CD4-positive, alpha-beta T cell treated with Interleukin-4 for 4 hours (primary cell): ENCODE measurements around the gene DNAJC18.
"Not testable (repeated sequence)": the region's sequence is repeated elsewhere in the genome, so short reads cannot be mapped to it uniquely, and the experiment has no call there.

Experiments used
- DNase-seq: peaks from one replicate; pipeline ENCODE4 v3.0.0-alpha.2; 2020

Gene DNAJC18

DNA sequence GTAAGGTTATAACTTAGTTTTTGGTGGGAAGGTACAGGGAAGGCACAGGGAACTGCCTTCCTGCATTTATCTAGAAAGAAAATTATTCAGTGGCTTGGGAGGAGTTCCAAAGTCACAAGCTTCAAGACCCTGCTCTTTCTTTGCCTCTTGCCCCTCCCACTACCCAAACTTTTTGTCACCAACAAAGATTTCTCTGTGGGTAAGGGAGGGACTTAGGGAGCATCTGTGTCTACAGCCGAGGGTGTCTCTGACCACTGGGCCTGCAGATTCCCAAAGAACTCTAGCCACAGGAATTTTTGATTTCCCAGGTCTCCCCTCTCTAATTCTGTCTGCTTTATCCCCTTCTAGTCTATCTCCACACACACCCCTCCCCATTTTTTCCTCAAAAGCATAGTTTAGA is 21.1 kb upstream of the DNAJC18 start:
- DNase-seq, result no peak

DNA sequence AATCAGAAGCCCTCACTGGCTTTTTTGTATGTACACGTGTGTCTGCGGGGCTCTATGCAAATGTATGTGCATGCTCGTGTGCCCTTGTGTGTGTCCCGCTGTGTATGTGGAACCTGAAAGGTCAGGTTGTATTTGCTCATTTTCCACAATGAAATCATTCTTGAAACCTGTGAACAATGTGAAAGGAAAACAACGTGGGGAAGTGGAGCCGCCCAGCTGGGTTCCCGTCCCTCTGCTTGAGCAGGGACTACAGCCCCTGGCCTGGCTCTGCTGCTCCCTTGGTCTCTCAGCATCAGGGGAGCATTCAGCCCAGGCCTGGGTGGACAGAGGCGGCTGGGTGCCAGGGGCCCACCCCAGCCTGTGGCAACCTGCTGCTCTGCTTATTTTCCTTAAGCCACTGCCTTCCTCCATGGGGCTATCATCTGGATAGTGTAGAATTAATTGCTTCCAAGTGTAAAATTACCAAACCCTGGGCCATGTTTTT is 20.2 kb upstream of the DNAJC18 start:
- DNase-seq, result no peak

DNA sequence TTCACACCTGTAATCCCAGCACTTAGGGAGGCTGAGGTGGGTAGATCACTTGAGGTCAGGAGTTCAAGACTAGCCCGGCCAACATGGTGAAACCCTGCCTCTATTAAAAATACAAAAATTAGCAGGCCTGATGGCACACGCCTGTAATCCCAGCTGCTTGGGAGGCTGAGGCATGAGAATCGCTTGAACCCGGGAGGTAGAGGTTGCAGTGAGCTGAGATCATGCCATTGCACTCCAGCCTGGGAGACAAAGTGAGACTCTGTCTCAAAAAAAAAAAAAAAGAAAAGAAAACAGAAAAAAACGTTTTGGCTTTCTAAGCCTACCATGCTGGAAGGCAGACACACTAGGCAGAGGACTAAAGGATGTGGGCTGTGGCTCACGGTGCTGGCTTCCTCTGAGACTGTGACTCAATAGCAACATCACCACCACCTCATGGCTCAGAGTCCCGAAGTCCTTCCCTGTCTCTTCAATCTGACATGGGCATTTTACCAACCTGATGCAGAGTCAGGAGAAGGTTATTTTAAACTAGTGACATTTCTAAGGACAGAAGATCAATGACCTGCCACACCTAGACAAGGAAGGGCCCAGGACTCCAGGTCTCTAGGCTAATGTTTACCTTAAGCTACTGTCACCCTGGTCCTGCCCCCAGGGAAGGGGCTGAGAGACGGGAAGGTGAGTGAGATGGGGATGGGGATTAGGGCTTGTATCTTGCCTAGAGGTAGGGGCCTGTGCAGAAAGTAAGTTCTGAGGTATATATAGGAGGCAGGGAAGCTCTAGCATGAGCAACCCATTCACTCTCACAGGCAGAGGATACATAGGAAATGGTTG is 19.5 kb upstream of the DNAJC18 start:
- DNase-seq, result peak; percentile 91

DNA sequence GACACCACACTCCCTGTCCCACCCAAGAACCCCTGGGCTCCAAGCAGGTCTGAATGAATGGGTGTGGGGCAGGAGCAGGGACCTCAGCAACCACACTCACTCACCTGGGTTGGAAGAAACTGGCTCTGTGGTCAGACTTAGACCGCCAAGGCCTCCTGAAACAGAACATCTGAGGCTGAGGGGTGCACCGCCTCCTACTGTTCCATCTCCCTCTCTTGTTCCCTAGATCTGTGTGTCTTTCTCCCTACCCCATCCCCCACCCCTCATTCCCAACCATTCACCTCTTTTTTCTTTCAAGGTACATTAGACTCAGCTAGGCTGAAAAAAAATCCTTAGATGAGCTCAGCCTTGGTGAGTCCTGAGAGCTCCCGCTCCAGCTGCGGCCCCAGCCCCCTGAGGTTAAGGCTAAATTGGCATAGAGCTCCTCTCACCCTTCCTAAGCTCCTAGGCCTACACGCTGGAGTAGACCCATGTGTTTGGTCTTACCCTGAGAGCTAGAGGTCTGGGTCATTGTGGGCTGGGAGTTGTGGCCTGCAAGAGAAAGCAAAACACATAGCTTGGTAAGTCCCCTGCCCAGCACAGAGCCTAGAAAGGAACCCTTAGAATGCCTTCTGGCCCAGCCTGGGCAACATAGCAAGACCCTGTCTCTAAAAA is 18.5 kb upstream of the DNAJC18 start:
- DNase-seq, result no peak

DNA sequence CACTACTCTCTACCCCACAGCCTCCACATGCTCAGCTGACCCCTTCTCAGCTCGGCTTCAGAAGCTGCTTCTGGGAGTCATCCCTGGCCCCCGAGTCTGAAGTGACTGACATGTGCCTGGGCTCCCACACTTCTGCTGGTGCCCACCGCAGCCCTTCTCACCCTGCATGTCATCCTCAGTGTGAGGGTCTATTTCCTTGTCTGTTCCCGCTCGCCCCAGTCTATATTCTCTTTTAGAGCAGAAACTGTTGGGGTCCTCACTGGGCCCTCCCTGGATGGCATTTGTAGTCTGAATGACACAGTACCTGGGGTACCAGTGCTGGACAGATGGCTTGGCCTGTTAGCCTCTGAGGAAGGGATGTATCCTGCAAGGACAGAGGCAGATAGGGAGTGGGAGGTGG is 17.9 kb upstream of the DNAJC18 start:
- DNase-seq, result no peak

DNA sequence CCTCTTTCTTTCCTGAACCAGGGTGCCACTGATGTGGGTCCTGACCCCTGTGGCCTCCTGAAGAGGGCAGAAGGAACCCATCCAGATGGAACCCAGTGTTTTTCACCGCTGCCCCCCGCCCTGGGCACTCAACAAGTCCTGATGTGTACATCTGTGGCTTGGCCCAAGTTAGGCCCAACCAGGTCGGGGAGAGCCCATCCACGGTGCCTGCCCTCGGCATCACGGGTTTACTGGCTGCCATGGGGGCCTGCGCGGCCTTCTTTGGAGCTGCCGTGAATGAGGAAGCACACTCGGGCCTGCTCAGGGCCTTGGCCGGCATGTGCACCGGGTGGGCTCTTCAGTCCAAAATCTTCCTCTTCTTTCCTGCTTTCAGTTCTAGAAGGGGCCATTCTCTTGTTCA is 17.5 kb upstream of the DNAJC18 start:
- DNase-seq, result no peak

DNA sequence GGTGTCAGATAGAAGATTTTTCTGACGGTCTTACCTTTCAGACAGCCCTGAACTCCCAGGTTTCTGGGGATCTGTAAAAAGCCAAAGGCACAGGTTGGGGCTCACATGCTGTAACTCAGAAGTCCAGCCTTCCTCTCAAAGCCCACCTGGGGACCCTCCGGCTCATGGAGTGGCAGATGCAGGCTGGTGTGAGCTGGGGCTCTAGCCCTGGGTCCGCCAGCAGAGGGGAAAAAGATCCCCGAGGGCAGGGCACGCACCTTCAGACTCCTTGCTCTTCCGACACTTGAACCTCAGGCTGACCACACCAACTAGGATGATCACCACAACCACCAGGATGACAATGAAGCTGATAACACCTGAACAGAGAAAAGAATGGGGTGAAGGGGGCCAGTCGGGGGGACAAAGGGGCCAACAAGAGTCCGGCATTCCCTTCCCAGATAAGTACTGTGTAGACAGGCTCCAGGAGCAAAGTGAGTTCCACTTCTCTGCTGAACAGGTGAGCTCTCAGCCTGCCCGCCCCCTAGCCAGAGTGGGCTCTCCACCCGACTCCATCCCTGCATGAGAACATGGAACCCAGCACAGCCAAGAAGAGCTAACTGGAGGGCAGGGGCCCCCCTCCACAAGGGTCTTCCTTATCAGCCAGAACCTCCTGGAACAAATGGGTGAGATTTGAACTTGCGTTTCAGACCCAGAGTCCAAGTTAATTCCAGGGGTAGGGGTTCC is 15.4 kb upstream of the DNAJC18 start:
- DNase-seq, result no peak

DNA sequence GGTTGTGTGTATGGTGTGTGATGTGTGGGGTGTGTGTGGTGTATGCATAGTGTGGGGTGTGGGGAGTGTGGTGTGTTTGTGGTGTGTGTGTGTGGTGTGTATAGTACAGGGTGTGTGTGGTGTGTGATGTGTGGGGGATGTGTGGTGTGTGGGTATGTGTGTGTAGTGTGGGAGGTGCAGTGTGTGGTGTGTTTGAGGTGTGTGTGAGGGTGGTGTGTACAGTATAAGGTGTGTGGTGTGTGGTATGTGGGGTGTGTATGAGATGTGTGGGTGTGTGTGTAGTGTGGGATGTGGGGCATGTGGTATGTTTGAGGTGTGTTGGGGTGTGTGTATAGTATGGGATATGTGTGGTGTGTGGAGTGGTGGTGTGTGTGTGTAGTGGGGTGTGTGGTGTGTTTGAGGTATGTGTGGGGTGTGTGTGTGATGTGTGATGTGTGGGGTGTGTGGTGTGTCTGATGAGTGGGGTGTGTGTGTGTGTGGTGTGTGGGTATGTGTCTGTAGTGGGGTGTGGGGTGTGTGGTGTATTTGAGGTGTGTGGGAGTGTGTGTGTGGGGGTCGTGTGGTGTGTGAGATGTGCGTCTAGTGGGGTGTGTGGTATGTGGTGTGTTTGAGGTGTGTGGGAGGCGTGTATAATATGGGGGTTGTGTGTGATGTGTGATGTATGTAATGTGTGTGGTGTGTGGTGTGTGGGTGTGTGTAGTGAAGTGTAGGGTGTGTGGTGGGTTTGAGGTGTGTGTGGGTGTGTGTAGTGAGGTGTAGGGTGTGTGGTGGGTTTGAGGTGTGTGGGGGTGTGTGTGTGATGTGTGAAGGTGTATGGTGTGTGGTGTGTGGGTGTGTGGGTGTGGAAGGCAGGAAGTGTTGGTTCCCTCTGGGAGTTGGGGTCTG is 14.6 kb upstream of the DNAJC18 start:
- DNase-seq, result peak; percentile 59

DNA sequence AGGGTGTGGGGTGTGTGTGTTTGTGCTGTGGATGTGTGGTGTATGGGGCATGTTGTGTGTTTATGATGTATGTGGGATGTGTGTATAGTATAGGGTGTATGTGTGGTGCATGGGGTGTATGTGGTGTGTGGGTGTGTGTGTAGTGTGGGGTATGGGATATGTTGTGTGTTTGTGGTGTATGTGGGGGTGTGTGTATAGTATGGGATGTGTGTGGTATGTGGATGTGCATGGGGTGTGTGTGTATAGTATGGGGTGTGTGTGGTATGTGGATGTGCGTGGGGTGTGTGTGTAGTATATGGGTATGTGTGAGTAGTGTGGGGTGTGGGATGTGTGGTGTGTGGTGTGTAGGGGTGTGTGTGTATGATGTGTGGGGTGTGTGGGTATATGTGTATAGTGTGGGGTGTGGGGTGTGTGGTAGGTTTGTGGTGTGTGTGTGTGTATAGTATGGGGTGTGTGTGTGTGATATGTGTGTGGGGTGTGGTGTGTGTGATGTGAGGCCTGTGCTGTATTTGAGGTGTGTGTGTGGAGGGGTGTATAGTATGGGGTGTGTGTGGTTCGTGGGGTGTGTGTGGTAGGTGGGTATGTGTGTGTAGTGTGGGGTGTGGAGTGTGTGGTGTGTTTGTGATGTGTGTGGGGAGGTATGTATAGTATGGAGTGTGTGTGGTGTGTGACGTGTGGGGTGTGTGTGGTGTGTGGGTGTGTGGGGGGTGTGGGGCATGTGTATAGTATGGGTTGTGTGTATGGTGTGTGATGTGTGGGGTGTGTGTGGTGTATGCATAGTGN is 12.7 kb upstream of the DNAJC18 start:
- no peak for DNase-seq

DNA sequence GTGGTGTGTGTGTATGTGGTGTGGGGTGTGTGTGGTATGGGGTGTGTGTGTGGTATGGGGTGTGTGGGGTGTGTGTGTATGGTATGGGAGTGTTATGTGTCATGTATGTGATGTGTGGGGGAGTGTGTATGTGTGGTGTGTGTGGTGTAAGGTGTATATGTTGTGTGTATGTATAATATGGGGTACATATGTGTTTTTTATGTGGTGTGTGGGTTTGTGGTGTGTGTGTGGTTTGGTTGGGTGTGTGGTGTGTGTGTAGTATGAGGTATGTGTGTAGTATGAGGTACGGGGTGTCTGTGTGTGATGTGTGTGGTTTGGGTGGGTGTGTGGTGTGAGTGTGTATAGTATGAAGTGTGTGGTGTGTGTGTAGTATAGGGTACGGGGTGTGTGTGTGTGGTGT is 11.9 kb upstream of the DNAJC18 start:
- DNase-seq, result no peak

DNA sequence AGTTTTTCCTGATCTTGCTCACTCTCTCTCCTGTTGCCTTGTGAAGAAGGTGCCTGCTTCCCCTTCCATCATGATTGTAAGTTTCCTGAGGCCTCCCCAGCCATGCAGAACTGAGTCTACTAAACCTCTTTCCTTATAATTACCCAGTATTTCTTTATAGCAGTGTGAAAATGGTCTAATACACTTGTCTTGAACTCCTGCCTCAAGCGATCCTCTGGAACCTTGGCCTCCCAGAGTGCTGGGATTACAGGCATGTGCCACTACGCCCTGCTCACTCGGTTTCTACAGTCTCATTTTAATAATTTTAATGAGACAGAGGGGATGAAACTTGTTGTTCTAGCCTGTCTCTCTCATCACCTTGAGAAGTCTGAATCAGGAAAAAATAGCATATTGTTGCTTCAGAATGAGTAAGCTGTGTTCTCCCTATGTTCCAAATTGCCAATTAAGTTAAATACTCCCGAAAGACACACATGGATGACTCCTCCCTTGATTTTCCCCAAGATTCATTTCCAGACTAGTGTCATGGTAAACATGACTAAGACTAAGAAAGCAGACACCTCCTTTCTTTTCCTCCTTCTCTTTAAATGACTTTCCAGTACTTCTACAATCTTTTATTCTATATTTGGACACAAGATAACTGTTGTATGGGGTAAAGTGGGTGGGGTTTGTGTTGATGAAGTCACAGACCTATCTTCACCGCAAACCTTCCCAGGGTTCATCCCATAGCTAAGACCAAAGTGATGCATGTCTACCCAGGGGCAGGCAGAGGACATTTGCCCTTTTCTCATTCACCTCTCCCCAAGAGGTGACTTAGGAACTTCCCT is 7.8 kb upstream of the DNAJC18 start:
- no peak for DNase-seq

DNA sequence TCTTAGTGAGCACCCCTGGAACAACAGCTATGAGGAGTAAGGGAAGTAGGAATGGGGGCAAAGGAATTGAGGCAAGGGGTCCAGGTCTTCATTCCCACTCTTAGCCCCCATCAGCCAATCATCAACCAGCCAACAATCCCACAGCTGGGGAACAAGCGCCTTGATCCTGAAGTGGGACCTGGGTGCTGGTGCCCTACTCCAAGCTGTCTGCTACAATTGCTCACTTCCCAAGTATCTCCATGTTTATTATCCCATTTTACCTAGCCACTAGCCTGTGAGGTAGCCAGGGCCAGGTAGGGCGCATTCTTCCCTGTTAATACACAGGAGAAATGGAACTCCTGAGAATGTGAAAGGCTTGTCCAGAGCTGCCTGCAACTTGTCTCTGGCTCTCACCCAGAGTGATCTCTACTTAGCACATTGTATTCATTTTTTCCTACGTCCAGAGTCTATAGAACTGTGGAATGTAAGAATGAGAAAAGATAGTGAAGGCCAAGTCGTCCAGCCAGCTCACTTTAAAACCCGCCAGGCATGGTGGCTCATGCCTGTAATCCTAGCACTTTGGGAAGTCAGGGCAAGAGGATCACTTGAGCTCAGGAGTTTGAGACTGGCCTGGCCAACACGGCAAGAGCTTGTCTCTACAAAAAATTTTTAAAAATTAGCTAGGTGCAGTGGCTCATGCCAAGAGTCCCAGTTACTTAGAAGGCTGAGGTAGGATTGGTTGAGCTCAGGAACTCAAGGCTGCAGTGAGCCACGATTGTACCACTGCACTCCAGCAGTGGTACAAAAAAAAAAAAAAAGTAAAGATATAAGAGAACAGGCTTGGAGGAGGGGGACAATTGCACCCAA is 6.2 kb upstream of the DNAJC18 start:
- no peak for DNase-seq

DNA sequence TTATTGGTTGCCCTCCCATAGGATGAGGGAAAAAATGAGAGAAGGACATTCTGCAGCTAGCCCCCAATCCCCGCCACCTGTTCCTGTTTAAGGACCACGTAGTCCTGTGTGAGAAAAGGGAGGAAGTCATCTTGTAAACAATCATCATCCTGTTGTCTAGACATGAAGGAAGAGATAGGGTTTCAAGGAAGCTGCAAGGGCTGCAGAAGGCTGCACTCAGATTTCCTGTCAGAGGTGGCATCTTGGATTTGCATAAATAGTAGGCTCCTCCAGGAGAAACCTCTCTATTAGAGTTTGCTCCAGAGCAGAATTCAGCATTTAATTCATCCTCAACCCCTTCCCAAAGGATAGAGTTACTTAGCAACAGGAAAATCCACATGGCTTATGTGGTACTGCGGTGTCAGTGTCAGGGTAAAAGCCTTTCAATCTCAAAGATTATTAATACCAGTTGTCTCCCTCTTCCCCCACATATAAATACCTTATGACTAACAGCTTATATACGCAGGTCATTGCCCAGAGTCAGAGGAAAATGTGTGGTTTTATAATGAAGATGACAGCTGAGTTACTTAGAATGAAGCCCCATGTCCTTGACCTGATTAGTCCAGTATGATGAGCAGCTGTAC is 4.6 kb upstream of the DNAJC18 start:
- peak; percentile 58 for DNase-seq

DNA sequence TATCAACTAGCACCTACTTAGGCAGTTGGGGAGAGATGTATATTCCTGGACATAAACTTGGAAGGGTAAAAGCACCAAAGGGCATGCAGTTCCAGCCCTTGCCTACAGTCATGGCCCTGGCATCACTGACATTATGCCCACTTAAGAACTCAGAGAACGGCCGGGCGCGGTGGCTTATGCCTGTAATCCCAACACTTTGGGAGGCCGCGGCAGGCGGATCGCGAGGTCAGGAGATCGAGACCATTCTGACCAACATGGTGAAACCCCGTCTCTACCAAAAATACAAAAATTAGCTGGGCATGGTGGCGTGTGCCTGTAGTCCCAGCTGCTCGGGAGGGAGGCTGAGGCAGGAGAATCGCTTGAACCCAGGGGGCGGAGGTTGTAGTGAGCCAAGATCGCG is 1.1 kb upstream of the DNAJC18 start:
- not testable (repeated sequence) for DNase-seq

DNA sequence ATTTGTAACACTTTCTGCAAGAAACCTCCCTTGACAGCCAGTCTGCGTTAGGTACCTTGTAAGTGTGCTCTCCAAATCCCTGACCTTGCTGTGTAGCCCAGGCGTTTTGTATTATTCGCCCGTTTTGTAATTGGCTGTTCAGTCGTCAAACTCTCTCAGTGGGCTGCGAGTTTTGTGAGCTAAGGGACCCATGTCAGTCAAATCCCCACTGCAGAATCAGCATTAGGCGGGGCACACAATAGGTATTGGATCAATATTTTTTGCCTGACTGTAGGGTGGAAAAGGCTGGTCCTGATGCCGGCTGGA is 665 bp downstream of the DNAJC18 start:
- no peak for DNase-seq

DNA sequence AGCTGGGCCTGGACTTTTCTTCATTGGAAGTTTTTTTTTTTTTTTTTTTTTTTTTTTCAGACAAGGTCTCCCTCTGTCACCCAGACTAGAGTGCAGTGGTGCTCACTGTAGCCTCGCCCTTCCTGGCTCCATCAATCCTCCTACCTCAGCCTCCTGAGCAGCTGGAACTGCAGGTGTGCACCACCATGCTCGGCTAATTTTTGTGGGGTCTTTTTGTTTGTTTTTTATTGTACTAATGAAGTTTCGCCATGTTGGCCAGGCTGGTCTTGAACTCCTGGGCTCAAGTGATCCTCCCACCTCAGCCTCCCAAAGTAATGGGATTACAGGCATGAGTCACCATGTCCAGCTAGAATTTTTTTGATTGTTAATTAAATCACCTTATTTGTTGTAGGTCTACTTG is 3.6 kb downstream of the DNAJC18 start:
- DNase-seq, result no peak

DNA sequence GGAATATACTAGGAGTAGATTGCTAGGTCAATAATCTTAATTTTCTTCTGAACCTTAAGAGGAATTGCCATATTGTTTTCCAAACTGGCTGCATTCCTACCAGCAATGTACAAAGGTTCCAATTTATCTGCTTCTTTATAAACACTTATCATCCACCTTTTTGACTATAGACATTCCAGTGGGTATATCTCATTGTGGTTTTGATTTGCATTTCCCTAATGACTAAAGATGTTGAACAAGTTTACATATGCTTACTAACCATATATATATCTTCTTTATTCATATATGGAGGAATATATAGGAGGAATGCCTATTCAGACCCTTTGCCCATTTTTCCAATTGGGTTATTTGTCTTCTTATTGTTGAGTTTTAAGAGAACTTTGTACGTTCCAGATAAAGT is 7.6 kb downstream of the DNAJC18 start:
- no peak for DNase-seq

DNA sequence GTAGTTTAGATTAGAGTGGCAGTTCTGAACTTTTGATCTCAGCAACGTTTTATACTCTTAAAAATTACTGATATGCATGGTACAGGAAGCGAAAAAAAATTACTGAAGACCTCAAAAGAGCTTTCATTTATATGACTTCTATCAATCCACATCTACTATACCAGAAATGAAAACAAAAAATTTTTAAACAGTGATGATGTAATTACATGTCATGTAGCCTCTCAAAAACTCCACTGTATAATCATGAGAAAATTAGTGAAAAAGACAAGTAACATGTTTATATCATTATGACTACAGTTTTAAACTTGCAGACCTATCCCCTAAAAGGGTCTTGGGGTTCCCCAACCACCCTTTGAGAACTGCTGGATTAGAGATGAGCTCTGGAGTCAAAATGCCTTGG is 9.3 kb downstream of the DNAJC18 start:
- DNase-seq, result no peak

DNA sequence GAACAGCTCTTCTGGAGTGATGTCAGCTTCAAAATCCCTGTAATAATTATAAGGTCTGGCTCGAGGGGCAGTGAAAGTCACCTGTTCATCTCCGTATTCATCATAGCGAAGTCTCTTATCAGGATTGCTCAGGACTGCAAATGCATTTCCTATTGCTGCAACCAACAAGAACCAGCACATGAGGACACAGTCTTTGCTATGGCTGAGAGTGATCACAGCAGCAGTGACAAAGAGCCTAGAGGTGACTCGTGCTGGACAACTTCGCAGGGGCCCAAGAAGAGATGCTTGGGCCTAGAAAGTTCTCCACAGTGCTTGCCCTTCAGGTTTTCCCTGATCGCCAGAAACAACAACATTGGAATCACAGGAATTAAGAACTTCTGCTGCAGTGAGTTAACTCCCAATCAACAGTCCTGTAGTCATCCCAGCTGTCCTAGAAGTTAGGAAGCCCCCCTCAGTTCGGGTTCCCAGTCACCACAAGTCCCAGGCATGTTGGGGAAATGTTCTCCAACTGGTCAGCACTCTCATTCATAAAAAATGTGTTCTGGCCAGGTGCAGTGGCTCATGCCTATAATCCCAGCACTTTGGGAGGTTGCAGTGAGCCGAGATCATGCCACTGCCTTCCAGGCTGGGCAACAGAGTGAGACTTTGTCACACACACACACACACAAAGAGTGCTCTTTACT is 13.0 kb downstream of the DNAJC18 start:
- DNase-seq, result no peak
